22Rv1 (cell line): ENCODE measurements around the gene FAM222A.

Experiments
- H3K27ac ChIP-seq: fragments of 450-650 bp; 2 replicates; pipeline ENCODE4 v1.5.1; 2017
- ZFX ChIP-seq: fragments of 450-650 bp; IDR thresholded peaks from 2 replicates; pipeline ENCODE4 v1.6.1; 2017; ENCODE audit warnings: antibody characterized with exemption, borderline replicate concordance
- TF ChIP-seq, protein P1 (sequence below): fragments of 450-650 bp; IDR thresholded peaks from 2 replicates; pipeline ENCODE4 v1.5.1; 2017; ENCODE audit warnings: mild to moderate bottlenecking

Gene FAM222A

GRCh38 chr12:109727746-109728726 lies 14.4 kb downstream of the FAM222A start:
- H3K27ac ChIP-seq = peak overlapping the region; percentile 31; the same call in 1 of the 2 replicates
- TF ChIP-seq, protein P1, sequence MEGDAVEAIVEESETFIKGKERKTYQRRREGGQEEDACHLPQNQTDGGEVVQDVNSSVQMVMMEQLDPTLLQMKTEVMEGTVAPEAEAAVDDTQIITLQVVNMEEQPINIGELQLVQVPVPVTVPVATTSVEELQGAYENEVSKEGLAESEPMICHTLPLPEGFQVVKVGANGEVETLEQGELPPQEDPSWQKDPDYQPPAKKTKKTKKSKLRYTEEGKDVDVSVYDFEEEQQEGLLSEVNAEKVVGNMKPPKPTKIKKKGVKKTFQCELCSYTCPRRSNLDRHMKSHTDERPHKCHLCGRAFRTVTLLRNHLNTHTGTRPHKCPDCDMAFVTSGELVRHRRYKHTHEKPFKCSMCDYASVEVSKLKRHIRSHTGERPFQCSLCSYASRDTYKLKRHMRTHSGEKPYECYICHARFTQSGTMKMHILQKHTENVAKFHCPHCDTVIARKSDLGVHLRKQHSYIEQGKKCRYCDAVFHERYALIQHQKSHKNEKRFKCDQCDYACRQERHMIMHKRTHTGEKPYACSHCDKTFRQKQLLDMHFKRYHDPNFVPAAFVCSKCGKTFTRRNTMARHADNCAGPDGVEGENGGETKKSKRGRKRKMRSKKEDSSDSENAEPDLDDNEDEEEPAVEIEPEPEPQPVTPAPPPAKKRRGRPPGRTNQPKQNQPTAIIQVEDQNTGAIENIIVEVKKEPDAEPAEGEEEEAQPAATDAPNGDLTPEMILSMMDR = no peak
- no peak for TF ChIP-seq ZFX

- H3K27ac ChIP-seq = 0 out of 2 replicates have a peak overlapping the region, but pooled peaks have one; percentile 31
- TF ChIP-seq ZFX = no peak
- TF ChIP-seq, protein P1 = no peak
Measured at GRCh38 chr12:109728921-109729320, 15.3 kb downstream of the FAM222A start.

DNA sequence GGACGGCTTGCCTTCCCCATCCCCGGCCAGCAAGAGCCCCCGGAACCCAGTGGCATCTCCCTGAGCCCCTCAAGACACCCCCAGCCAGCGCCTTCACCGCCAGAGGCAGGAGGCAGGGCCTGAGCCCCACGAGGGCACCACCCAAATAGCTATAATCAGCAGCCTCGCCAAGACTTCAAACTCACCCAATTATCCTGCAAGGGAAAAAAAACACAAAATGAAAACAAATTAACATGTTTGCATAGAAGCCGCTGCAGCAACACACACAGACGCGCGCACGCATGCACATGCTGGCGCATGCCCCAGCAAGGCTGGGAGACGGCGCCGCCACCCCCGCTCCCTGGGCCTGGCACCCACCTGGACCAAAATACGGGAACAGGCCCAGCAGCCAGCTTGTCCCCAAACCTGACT lies 15.8 kb downstream of the FAM222A start:
- H3K27ac ChIP-seq = 0 out of 2 replicates have a peak overlapping the region, but pooled peaks have one; percentile 31

GRCh38 chr12:109729801-109730200 lies 16.2 kb downstream of the FAM222A start:
- TF ChIP-seq, protein P1 = no peak
- no peak for TF ChIP-seq ZFX
- H3K27ac ChIP-seq = no peak overlapping the region

More for the DNA sequence above, 15.8 kb downstream of the FAM222A start:
- no peak for TF ChIP-seq ZFX
- TF ChIP-seq, protein P1 = no peak

GRCh38 chr12:109730306-109731145 lies 16.9 kb downstream of the FAM222A start:
- no peak overlapping the region for H3K27ac ChIP-seq
- TF ChIP-seq, protein P1 = no peak
- TF ChIP-seq ZFX = no peak

DNA sequence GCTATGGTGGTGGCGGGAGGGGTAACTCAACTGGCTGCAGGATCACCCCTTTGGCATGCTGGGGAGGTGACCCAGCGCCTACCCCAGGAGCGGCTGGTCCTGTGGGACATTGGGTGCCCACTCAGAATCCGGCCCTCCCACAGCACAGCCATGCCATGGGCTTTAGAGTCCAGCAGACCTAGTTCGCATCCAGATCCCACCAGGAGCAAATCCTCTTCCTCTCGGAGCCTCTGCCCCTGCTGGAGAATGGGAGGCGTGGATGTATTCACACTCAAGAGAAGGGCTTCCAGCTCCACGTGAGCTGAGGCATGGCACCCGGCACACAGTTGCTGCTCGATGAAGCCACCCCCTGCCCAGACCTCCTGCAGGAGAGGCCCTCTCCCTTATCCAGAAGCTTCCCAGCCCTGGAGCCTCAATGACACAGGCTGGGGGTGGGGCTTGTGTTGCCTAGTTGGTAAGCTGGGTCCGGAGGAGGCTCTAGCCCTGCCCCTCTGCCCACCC lies 17.7 kb downstream of the FAM222A start:
- H3K27ac ChIP-seq = no peak overlapping the region
- TF ChIP-seq, protein P1 = no peak
- TF ChIP-seq ZFX = no peak
